Neural cell (in vitro differentiated cells): ENCODE results near the gene EMID1.

Experiments used
- CTCF ChIP-seq: fragments of 450-650 bp; IDR thresholded peaks from 2 replicates; pipeline ENCODE4 v1.5.1; 2014; ENCODE audit warnings: antibody characterized with exemption, mild to moderate bottlenecking, moderate library complexity; ENCODE audit not compliant: poor library complexity, severe bottlenecking
- EP300 ChIP-seq: fragments of 450-650 bp; conservative IDR thresholded peaks from 2 replicates; pipeline ENCODE4 v1.6.1; 2014; ENCODE audit warnings: antibody characterized with exemption, mild to moderate bottlenecking, moderate library complexity; ENCODE audit not compliant: poor library complexity, severe bottlenecking
- MXI1 ChIP-seq: fragments of 450-650 bp; conservative IDR thresholded peaks from 2 replicates; pipeline ENCODE4 v1.6.1; 2014; ENCODE audit warnings: antibody characterized with exemption, mild to moderate bottlenecking; ENCODE audit not compliant: poor library complexity, severe bottlenecking
- TAF1 ChIP-seq: IDR thresholded peaks from 2 replicates; pipeline ENCODE4 v1.6.1; 2012; ENCODE audit warnings: low read depth

- TF ChIP-seq MXI1 (no peak), CTCF (no peak), TAF1 (no peak), EP300 (no peak)
These were observed 66.9 kb downstream of the EMID1 start for GRCh38 chr22:29272624-29273023.
